ENCODE results near the gene A4GNT.
A peak's percentile ranks its signal among the peaks of the same experiment; 100 is the strongest.
"Not testable (repeated sequence)": the region's sequence is repeated elsewhere in the genome, so short reads cannot be mapped to it uniquely, and the experiment has no call there.

Gene A4GNT

GRCh38 chr3:138124706-138125355, 7.4 kb downstream of the A4GNT start:
- DNase-seq: no peak
- in situ Hi-C loops (cut with MboI; ENCODE audit: low pct_unique_long_range_greater_than_20kb, low sequenced_read_pairs): no loop called here

- in situ Hi-C loops (cut with MboI; ENCODE audit: low pct_unique_long_range_greater_than_20kb, low sequenced_read_pairs): no loop called here
- no peak for DNase-seq
Observed at GRCh38 chr3:138124188-138124587, 8.0 kb downstream of the A4GNT start.

- DNase-seq: no peak
- in situ Hi-C loops (cut with MboI; ENCODE audit: low pct_unique_long_range_greater_than_20kb, low sequenced_read_pairs): no loop called here
Observed at GRCh38 chr3:138119423-138119766, 12.8 kb downstream of the A4GNT start.

- DNase-seq: peak; percentile 79
- in situ Hi-C loops (cut with MboI; ENCODE audit: low pct_unique_long_range_greater_than_20kb, low sequenced_read_pairs): no loop called here
Observed at GRCh38 chr3:138118612-138119422, 13.4 kb downstream of the A4GNT start.

GRCh38 chr3:138114988-138115971, 16.9 kb downstream of the A4GNT start, which contains the start of gene DZIP1L:
DZIP1L (minus strand) TSS chr3:138115608; CDS start chr3:138103971, 11,637 bp downstream.
- in situ Hi-C loops (cut with MboI; ENCODE audit: low pct_unique_long_range_greater_than_20kb, low sequenced_read_pairs): no loop called here
- peak; percentile 75 for DNase-seq

- DNase-seq: peak; percentile 30
- in situ Hi-C loops (cut with MboI; ENCODE audit: low pct_unique_long_range_greater_than_20kb, low sequenced_read_pairs): no loop called here
Observed at GRCh38 chr3:138114431-138114918, 17.7 kb downstream of the A4GNT start.

- DNase-seq: no peak
- in situ Hi-C loops (cut with MboI; ENCODE audit: low pct_unique_long_range_greater_than_20kb, low sequenced_read_pairs): no loop called here
Observed at GRCh38 chr3:138113326-138113725, 18.9 kb downstream of the A4GNT start.

- in situ Hi-C loops (cut with MboI; ENCODE audit: low pct_unique_long_range_greater_than_20kb, low sequenced_read_pairs): no loop called here
Observed at GRCh38 chr3:138112362-138112761, 19.8 kb downstream of the A4GNT start.

GRCh38 chr3:138105598-138105997, 26.6 kb downstream of the A4GNT start:
- in situ Hi-C loops (cut with MboI; ENCODE audit: low pct_unique_long_range_greater_than_20kb, low sequenced_read_pairs): no loop called here

More at GRCh38 chr3:138112362-138112761, 19.8 kb downstream of the A4GNT start:
- DNase-seq: no peak

GRCh38 chr3:138103466-138103865, 28.7 kb downstream of the A4GNT start:
- no peak for DNase-seq
- in situ Hi-C loops (cut with MboI; ENCODE audit: low pct_unique_long_range_greater_than_20kb, low sequenced_read_pairs): no loop called here

More at GRCh38 chr3:138105598-138105997, 26.6 kb downstream of the A4GNT start:
- DNase-seq: no peak

- in situ Hi-C loops (cut with MboI; ENCODE audit: low pct_unique_long_range_greater_than_20kb, low sequenced_read_pairs): not testable (repeated sequence)
Observed at GRCh38 chr3:138101351-138101940, 30.7 kb downstream of the A4GNT start.

GRCh38 chr3:138099417-138099816, 32.8 kb downstream of the A4GNT start:
- in situ Hi-C loops (cut with MboI; ENCODE audit: low pct_unique_long_range_greater_than_20kb, low sequenced_read_pairs): no loop called here
- no peak for DNase-seq

More at GRCh38 chr3:138101351-138101940, 30.7 kb downstream of the A4GNT start:
- DNase-seq: not testable (repeated sequence)

GRCh38 chr3:138097192-138098172, 34.7 kb downstream of the A4GNT start:
- in situ Hi-C loops (cut with MboI; ENCODE audit: low pct_unique_long_range_greater_than_20kb, low sequenced_read_pairs): no loop called here
- no peak for DNase-seq

GRCh38 chr3:138093721-138094120, 38.5 kb downstream of the A4GNT start:
- in situ Hi-C loops (cut with MboI; ENCODE audit: low pct_unique_long_range_greater_than_20kb, low sequenced_read_pairs): no loop called here
- DNase-seq: no peak

GRCh38 chr3:138092023-138092422, 40.2 kb downstream of the A4GNT start:
- no peak for DNase-seq
- in situ Hi-C loops (cut with MboI; ENCODE audit: low pct_unique_long_range_greater_than_20kb, low sequenced_read_pairs): no loop called here

- DNase-seq: no peak
- in situ Hi-C loops (cut with MboI; ENCODE audit: low pct_unique_long_range_greater_than_20kb, low sequenced_read_pairs): no loop called here
Observed at GRCh38 chr3:138089091-138089490, 43.1 kb downstream of the A4GNT start.

GRCh38 chr3:138085745-138086144, 46.4 kb downstream of the A4GNT start:
- in situ Hi-C loops (cut with MboI; ENCODE audit: low pct_unique_long_range_greater_than_20kb, low sequenced_read_pairs); DNase-seq: not testable (repeated sequence)

- in situ Hi-C loops (cut with MboI; ENCODE audit: low pct_unique_long_range_greater_than_20kb, low sequenced_read_pairs): no loop called here
- DNase-seq: no peak
Observed at GRCh38 chr3:138084196-138084595, 48.0 kb downstream of the A4GNT start.
